ENCODE results near the gene RNF126.
"Not testable (repeated sequence)": the region's sequence is repeated elsewhere in the genome, so short reads cannot be mapped to it uniquely, and the experiment has no call there.

The RNF126 gene

GRCh38 chr19:621819-622218, 41.2 kb downstream of the RNF126 start:
- CTCF ChIA-PET, result no interaction called here
- POLR2A ChIA-PET, result no interaction called here
- no peak for TF ChIP-seq CTCF (IDR thresholded peaks at IDR 0.05; ENCODE audit: control extremely low read depth, extremely low read depth, low read depth, missing control alignments)
- DNase-seq (ENCODE audit: extremely low spot score), result no peak

DNA sequence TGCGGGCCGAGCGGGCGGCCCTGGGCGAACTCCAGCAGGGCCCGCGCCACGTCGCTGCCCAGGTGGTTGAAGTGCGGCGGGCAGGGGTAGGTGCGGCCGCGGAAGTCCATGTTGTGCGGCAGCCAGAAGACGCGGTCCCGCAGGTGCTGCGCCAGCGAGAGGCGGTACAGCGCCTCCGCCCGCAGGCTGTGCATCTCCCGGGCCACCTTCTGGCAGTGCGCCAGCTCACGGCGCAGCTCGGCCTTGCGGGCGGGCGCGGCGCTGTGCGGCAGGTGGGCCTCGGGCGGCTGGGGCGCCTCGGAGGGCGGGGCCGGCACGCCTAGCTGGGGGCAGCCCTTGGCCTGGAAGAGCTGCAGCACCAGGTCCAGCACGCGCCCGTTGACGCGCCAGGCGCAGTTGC, 41.8 kb downstream of the RNF126 start:
- CTCF ChIA-PET, result not testable (repeated sequence)

DNA sequence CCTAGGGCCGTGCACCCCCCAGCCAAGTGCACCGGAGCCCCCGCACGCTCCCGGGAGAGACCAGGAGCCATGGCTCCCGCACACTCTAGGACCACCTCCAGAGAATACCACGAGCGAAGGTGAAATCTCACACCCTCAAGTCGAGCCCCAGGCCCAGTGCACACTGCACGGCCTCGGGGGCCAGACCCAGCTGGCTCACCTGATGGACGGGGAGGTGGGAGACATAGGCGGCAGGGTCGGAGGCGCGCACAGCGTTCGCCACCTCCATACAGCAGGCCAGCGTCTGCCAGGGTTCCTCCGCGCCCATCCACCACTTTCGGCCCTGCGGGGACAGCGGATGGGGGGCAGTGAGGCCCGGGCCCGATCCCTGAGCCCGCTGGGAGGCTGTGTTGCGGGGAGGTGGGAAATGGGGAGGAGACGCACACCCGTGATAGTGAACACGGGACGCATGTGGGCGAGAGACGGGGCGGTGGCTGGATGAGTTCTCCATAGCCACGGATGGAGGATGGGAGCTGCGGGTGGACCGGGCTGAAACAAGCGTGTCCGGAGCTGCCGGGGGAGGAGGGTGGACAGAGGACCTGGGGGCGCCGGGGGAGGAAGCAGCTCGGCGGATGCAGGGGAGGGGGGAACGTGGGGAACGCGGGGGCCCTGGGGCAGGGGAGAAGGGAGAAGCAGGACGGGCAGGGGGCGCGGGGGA, 42.7 kb downstream of the RNF126 start:
- CTCF ChIA-PET, result no interaction called here
- DNase-seq (ENCODE audit: extremely low spot score), result no peak
- POLR2A ChIA-PET, result interaction anchor here (0.5 kb wide), 1 partner anchor 546 kb away, joined by 3 read pairs; no protein-coding TSS in a partner anchor
- TF ChIP-seq CTCF (IDR thresholded peaks at IDR 0.05; ENCODE audit: control extremely low read depth, extremely low read depth, low read depth, missing control alignments), result no peak

More for the DNA sequence above, 41.8 kb downstream of the RNF126 start:
- POLR2A ChIA-PET; DNase-seq (ENCODE audit: extremely low spot score): not testable (repeated sequence)

- no peak for DNase-seq (ENCODE audit: extremely low spot score)
- no peak for TF ChIP-seq CTCF (IDR thresholded peaks at IDR 0.05; ENCODE audit: control extremely low read depth, extremely low read depth, low read depth, missing control alignments)
- ChIA-PET POLR2A (no interaction called here), CTCF (no interaction called here)
Measured at GRCh38 chr19:619286-620002, 43.6 kb downstream of the RNF126 start.

- ChIA-PET CTCF (interaction anchor here (1.1 kb wide), 1 partner anchor 108 kb away, joined by 3 read pairs; no protein-coding TSS in a partner anchor), POLR2A (no interaction called here)
- no peak for DNase-seq (ENCODE audit: extremely low spot score)
- no peak for TF ChIP-seq CTCF (IDR thresholded peaks at IDR 0.05; ENCODE audit: control extremely low read depth, extremely low read depth, low read depth, missing control alignments)
Measured at GRCh38 chr19:618674-619285, 44.2 kb downstream of the RNF126 start.

- ChIA-PET POLR2A (interaction anchor here (1.0 kb wide), 1 partner anchor 44 kb away, joined by 5 read pairs; no protein-coding TSS in a partner anchor), CTCF (interaction anchor here (1.1 kb wide), 1 partner anchor 107 kb away, joined by 3 read pairs; no protein-coding TSS in a partner anchor)
- no peak for TF ChIP-seq CTCF (IDR thresholded peaks at IDR 0.05; ENCODE audit: control extremely low read depth, extremely low read depth, low read depth, missing control alignments)
- no peak for DNase-seq (ENCODE audit: extremely low spot score)
Measured at GRCh38 chr19:618247-618619, 44.8 kb downstream of the RNF126 start.
